ENCODE measurements around the gene GIGYF2.

- TF ChIP-seq CTCF (IDR thresholded peaks at IDR 0.05): no peak
- TF ChIP-seq POLR2A (IDR thresholded peaks at IDR 0.05): no peak
Observed at GRCh38 chr2:232886632-232887031, 189.5 kb downstream of the GIGYF2 start.

Data from gastroesophageal sphincter (tissue), 3 donors.